Stimulated activated CD4-positive, alpha-beta T cell treated with anti-CD3 and anti-CD28 coated beads, TNF-alpha, amount 100 ng/mL, for 48 hours (primary cell): ENCODE data around the gene MTCH2.
"Not testable (repeated sequence)": the region's sequence is repeated elsewhere in the genome, so short reads cannot be mapped to it uniquely, and the experiment has no call there.

Experiments used
- DNase-seq, 3 donors: peaks; one replicate each; pipeline ENCODE4 v3.0.0-alpha.2; 2020; ENCODE audit warnings: low read depth in 3 of 3

Gene MTCH2

GRCh38 chr11:47642099-47642855 lies at the start of gene MTCH2:
Gene MTCH2, minus strand, starts transcription at chr11:47642559. Its CDS starts 94 bp downstream, at chr11:47642465.
- DNase-seq = peak; percentile 91 to 94 (median 93)

DNA sequence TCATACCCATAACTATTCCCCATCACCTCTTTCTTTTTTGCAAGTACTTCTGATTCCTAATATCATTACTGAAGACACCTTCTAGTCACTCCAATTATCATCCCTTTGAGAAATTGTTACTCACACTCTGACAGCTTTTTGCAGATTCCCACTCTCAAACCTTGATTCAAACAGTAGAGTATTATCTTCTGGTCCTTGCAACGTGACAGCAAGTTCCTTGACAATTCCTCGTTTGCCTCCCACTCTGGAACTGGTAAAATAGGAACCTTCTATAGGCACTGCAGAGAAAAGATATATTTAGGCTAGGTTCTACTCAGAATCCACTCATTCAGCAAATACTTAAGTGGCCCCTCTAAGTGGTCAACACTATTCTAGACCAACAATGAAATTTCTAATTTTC lies 49.6 kb upstream of the MTCH2 start:
- no peak for DNase-seq

GRCh38 chr11:47689480-47689879 lies 47.1 kb upstream of the MTCH2 start:
- DNase-seq = no peak

GRCh38 chr11:47688991-47689390 lies 46.6 kb upstream of the MTCH2 start:
- no peak for DNase-seq

- DNase-seq = no peak
These were observed 45.8 kb upstream of the MTCH2 start for GRCh38 chr11:47688111-47688510.

- DNase-seq = not testable (repeated sequence)
These were observed 44.3 kb upstream of the MTCH2 start for GRCh38 chr11:47686704-47687103.

DNA sequence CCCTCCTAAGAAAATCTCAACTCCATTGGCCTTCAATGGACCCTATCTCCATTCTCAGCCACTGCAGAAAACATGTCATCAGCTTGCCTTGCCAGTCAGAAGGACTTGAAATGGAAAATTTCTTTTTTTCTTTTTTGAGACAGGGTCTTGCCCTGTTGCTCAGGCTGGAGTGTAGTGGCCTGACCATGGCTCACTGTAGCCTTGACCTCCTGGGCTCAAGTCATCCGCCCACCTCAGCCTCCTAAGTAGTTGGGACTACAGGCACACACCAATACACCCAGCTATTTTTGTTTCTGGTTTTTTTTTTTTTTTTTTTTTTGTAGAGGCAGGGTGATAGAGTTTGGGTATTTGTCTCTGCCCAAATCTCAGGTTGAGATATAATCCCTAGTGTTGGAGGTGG lies 43.8 kb upstream of the MTCH2 start:
- no peak for DNase-seq

GRCh38 chr11:47675851-47676250 lies 33.5 kb upstream of the MTCH2 start:
- DNase-seq = no peak

DNA sequence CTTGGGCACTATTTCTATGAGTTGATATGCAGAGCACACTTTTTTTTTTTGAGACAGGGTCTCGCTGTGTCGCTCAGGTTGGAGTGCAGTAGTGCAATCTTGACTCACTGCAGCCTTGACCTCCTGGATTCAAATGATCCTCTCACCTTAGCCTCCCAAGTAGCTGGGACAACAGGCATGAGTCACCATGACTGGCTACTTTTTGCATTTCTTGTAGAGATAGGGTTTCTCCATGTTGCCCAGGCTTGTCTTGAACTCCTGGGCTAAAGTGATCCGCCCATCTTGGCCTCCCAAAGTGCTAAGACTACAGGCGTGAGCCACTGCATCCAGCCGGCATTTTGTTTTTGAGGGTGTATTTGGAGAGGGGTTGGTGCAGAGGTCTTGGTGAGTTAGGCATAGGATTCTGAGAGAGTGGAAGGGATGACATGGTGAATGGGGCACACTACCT lies 29.9 kb upstream of the MTCH2 start:
- DNase-seq = no peak

- no peak for DNase-seq
These were observed 27.5 kb upstream of the MTCH2 start for GRCh38 chr11:47669856-47670255.

GRCh38 chr11:47668665-47669064 lies 26.3 kb upstream of the MTCH2 start:
- DNase-seq = no peak

GRCh38 chr11:47667555-47667954 lies 25.2 kb upstream of the MTCH2 start:
- no peak for DNase-seq

- no peak for DNase-seq
These were observed 24.8 kb upstream of the MTCH2 start for GRCh38 chr11:47667135-47667534.

- peak in 1 of 3 donors; percentile 10 for DNase-seq
These were observed 22.6 kb upstream of the MTCH2 start for GRCh38 chr11:47664936-47665335.

DNA sequence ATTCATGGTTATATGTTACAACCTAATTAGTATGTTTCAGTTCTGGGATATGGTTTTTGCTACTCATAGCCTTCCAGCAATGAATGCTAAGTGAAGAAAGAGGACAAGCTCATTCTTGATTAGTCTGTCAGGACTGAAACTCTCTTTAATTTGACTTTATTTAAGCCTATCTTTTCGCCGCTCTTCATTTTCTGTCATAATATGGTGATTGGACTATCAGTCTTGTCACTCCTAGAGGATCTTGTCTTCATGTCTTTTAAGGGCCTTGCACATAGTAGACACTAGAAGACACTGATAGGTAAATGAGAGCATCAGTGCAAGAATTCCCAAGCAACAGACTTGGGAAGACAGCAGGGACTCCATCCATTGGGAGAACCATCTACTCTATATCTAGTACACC lies 18.9 kb upstream of the MTCH2 start:
- DNase-seq = no peak

DNA sequence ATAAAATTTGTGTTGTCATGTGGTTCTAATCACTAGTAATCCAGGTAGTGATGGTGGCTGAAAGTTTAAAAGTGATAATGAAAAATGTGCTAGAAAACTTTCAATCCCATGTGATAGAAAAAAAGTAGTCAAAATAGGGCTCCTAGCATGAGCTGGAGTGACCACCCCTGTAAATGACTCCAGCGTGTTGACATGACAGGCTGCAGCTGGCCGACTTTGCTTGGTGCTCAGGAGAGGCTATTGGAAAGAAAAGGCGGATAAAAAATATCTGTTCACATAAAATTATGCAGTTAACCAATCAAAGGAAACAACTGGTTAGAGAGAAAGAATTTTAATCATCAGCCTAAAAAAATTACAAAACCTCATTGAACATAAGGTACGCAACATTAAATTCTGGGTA lies 16.9 kb upstream of the MTCH2 start:
- DNase-seq = no peak

DNA sequence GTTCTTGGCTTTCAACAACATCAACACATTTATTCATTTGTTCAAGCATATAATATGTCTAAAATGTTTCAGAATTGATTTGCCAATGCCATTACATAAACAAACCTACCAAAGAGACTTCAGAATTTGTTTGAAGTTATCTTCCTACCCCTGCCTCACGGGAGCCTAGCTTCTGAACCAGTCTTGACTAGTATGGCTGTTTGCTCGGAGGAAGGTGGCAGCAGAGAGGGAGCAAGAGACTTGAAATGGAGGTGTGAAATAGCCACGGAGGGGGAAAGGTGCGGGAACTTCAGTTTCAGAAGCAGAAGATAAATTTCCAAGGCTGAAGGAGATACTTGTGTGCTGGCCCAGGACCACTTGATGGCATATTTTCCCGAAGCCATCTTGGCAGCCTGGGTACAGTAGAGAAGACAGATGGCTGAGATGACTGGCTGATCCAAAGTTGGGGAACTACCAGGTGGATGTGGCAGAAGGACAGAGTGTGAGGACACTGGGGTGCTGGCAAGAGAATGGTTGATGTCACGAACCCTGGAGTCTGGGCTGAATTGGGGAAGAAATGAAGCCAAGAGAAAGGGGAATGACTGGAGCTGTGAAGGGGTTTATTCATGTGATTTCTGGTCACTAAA lies 14.0 kb upstream of the MTCH2 start:
- DNase-seq = no peak

GRCh38 chr11:47651818-47652469 lies 9.6 kb upstream of the MTCH2 start:
- DNase-seq = no peak

GRCh38 chr11:47649276-47649675 lies 6.9 kb upstream of the MTCH2 start:
- DNase-seq = no peak

- DNase-seq = no peak
These were observed 3.7 kb upstream of the MTCH2 start for GRCh38 chr11:47646019-47646418.

- no peak for DNase-seq
These were observed 3.1 kb upstream of the MTCH2 start for GRCh38 chr11:47645500-47645899.

GRCh38 chr11:47641600-47642098 lies 710 bp downstream of the MTCH2 start:
- no peak for DNase-seq

- not testable (repeated sequence) for DNase-seq
These were observed 1.9 kb downstream of the MTCH2 start for GRCh38 chr11:47640506-47640905.
